AG04449 (cell line): ENCODE data around the gene KIF20A.

Experiments used
- CTCF ChIA-PET: fragments of 350-600 bp; formaldehyde crosslinking; extraction: SDS; loops from one replicate; lab custom pipeline; 2021; ENCODE audit warnings: antibody characterized with exemption; lab: Yijun Ruan, JAX
- POLR2A ChIA-PET: fragments of 400-600, 350-600 bp; formaldehyde crosslinking; extraction: SDS; loops from one replicate; lab custom pipeline; 2020; ENCODE audit warnings: antibody characterized with exemption, inconsistent platforms; lab: Yijun Ruan, JAX
- DNase-seq: peaks from one replicate; pipeline ENCODE4 v3.0.0-alpha.2; 2010; ENCODE audit warnings: low read depth, low spot score
- H3K4me3 ChIP-seq: 2 replicates; pipeline ENCODE4 v1.5.1; 2011; ENCODE audit warnings: low read depth, mild to moderate bottlenecking, control low read depth, low read length
- CTCF ChIP-seq: IDR thresholded peaks from one replicate; pipeline ENCODE4 v1.5.1; 2011; ENCODE audit warnings: mild to moderate bottlenecking, moderate library complexity, low read length, control low read depth, inconsistent platforms; ENCODE audit not compliant: insufficient read depth; ENCODE audit errors: missing control alignments

The KIF20A gene

GRCh38 chr5:138179277-138179857 is 455 bp downstream of the KIF20A start:
- no peak for DNase-seq

DNA sequence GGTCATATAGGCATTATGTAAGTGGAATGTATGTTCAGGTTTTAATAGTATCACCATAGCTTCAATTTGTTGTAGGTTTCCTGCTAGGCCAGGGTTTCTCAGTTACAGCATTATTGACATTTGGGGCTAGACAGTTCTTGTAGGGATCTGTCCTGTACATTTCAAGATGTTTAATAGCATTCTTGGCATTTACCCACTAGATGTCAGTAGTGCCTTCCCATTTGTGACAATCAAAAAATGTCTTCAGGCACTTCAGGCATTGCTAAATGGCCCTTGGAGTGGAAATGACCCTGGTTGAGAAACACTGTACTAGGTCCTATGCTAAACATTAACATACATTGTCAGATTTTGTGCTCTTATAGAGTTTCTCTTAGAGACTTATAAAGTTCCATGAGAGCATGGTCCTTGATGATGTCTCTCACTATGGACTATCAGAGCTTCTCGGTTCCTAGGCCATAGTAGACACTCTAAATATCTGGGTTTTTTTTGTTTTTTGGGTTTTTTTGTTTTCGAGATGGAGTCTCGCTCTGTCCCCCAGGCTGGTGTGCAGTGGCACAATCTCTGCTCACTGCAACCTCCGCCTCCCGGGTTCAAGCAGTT is 1.4 kb downstream of the KIF20A start:
- POLR2A ChIA-PET, result no interaction called here
- peak; percentile 46 for TF ChIP-seq CTCF
- CTCF ChIA-PET, result interaction anchor here (0.6 to 3.5 kb wide), 23 partner anchors 9 to 368 kb away, joined by 3 to 23 read pairs (median 4); partner anchors contain the start of gene KDM3B
- peak overlapping the region; percentile 84 for H3K4me3 ChIP-seq
- peak; percentile 3 for DNase-seq

More at GRCh38 chr5:138179277-138179857, 455 bp downstream of the KIF20A start:
- no peak for TF ChIP-seq CTCF
- POLR2A ChIA-PET, result interaction anchor here (0.7 to 1.0 kb wide), 2 partner anchors 23 to 158 kb away, joined by 4 to 5 read pairs; partner anchors contain the start of gene FAM53C
- H3K4me3 ChIP-seq, result peak overlapping the region; percentile 84
- CTCF ChIA-PET, result interaction anchor here (0.6 to 3.5 kb wide), 17 partner anchors 8 to 324 kb away, joined by 3 to 23 read pairs (median 6); no protein-coding TSS in a partner anchor

- no peak overlapping the region for H3K4me3 ChIP-seq
- TF ChIP-seq CTCF, result no peak
- ChIA-PET POLR2A (no interaction called here), CTCF (interaction anchor here (0.8 to 3.5 kb wide), 13 partner anchors 8 to 367 kb away, joined by 3 to 23 read pairs (median 4); partner anchors contain the start of gene KDM3B)
- no peak for DNase-seq
Observed at GRCh38 chr5:138180841-138181240, 1.9 kb downstream of the KIF20A start.

DNA sequence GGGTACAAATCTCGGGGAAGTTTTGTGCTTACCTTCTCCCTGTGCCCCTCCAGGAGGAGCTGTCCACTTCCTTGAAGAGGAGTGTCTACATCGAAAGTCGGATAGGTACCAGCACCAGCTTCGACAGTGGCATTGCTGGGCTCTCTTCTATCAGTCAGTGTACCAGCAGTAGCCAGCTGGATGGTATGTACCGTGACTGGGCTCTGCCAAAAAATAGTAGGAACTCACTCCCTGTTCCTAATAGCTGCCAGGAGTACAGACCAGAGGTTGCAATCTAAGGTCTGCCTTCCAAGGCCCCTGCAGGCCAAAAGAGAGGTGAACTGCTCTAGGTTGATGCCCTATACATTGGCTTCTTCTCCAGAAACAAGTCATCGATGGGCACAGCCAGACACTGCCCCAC is 3.9 kb downstream of the KIF20A start:
- POLR2A ChIA-PET, result no interaction called here
- no peak for TF ChIP-seq CTCF
- CTCF ChIA-PET, result interaction anchor here (1.6 to 2.3 kb wide), 3 partner anchors 170 to 321 kb away, joined by 4 to 8 read pairs (median 6); partner anchors contain the start of gene KDM3B
- DNase-seq, result no peak
- no peak overlapping the region for H3K4me3 ChIP-seq

DNA sequence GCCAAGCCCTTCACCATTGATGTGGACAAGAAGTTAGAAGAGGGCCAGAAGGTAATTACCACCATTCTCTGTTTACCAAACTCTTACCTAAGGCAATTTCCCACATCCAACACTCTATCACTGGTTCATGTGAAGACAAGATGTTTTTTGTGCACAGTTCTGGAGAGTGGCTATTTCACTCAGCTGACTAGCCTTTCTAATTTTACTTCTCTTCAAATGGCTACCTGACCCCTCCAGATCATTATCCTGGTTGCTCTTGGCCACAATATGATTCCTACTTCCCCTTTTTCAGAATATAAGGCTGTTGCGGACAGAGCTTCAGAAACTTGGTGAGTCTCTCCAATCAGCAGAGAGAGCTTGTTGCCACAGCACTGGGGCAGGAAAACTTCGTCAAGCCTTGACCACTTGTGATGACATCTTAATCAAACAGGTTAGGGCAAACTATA is 7.1 kb downstream of the KIF20A start:
- CTCF ChIA-PET, result no interaction called here
- no peak for TF ChIP-seq CTCF
- POLR2A ChIA-PET, result no interaction called here
- no peak overlapping the region for H3K4me3 ChIP-seq
- no peak for DNase-seq

- no peak for TF ChIP-seq CTCF
- no peak overlapping the region for H3K4me3 ChIP-seq
- DNase-seq, result no peak
- ChIA-PET CTCF (interaction anchor here (0.9 to 2.9 kb wide), 4 partner anchors 8 to 94 kb away, joined by 4 to 13 read pairs (median 5); no protein-coding TSS in a partner anchor), POLR2A (no interaction called here)
Observed at GRCh38 chr5:138188626-138189025, 9.7 kb downstream of the KIF20A start.
